ENCODE data around the gene BTBD16.
A peak's percentile ranks its signal among the peaks of the same experiment; 100 is the strongest.

The BTBD16 gene

DNA sequence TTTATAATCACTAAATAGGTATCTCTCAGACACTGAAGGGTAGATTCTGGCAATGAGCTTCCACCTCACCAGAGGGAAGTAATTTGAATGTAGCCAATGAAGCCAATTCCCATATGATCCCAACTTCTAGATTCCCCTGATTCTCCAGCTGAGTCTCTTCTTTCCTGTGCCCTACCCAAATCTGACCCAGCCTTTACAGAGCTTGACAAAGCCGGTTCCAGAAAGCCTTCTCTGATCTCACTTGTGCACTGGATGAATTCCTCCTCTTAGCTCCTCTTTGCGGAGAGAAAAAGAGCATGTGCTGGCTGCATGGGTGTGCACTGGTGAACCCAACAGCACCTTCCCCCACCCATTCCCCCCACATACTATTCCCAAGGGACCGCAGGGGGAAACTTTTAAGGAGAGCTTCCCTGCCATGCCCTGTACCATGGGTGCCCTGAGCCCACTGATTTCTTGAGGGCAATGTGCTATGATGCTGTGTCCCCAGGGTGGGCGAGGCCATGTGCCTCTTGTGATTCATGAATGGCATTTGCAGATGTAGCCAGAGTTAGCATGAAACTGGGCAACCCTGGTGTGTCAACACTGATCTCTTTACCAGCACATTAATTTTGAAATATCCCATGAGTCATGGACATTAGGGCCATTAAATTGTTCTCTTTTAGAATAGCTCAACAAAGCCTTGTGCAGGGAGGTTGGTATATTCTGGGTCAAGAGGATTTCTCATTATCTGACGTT, 53.0 kb downstream of the BTBD16 start:
- DNase-seq = no peak

DNA sequence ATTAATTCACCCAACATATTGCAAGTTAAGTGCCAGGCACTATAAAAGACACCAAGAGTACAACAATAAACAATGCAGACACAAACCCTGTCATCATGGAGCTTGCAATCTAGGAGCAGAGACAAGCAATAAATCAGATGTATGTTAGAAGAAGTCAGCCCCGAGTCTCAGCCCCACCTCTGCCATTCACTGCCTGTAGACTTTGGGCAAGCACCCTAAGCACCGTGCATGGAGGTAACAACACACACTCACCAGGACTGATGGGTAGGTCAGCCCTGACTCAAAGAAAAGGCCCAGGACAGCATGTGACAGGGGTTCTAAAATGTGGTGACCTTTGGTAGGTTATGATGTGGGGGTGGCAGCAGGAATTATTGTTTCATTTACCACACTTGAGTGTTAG, 54.1 kb downstream of the BTBD16 start:
- DNase-seq = no peak

DNA sequence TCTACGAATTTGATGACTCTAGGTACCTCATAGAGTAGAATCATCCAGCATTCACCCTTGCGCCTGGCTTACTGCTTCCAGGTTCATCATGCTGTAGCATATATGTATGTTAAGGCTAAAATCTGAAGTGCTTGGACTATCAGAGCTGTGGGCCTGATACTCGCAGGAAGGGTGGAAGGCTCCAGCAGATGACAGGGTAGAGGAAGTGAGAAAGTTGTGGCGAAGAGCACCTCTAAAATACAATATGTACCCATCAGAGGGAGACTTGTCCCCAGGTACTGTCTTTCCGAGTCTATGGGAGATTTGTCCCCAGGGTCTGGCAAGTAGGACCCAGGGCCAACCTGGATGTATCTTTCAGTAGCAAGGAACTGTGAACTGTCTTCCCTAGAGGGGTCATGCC, 55.3 kb downstream of the BTBD16 start:
- DNase-seq = no peak

DNA sequence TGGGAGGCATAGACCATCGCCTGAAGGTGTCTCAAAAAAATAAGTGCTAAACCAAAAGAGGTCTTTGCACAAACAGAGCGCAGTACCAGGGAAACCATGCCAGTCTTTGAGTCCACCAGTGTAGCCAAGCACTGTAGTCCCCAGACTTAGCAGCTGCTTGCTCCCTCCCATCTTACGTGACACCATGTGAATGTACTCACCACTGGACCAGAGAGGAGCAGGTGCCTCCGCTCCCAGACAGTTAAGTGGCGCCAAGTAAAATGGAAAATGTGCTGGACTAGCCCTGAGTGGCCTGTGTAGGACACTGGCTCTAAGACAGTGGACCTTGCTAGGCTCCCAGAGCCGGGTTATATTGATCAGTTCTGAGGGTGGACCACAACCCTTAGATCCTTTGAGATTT, 55.7 kb downstream of the BTBD16 start:
- no peak for DNase-seq

DNA sequence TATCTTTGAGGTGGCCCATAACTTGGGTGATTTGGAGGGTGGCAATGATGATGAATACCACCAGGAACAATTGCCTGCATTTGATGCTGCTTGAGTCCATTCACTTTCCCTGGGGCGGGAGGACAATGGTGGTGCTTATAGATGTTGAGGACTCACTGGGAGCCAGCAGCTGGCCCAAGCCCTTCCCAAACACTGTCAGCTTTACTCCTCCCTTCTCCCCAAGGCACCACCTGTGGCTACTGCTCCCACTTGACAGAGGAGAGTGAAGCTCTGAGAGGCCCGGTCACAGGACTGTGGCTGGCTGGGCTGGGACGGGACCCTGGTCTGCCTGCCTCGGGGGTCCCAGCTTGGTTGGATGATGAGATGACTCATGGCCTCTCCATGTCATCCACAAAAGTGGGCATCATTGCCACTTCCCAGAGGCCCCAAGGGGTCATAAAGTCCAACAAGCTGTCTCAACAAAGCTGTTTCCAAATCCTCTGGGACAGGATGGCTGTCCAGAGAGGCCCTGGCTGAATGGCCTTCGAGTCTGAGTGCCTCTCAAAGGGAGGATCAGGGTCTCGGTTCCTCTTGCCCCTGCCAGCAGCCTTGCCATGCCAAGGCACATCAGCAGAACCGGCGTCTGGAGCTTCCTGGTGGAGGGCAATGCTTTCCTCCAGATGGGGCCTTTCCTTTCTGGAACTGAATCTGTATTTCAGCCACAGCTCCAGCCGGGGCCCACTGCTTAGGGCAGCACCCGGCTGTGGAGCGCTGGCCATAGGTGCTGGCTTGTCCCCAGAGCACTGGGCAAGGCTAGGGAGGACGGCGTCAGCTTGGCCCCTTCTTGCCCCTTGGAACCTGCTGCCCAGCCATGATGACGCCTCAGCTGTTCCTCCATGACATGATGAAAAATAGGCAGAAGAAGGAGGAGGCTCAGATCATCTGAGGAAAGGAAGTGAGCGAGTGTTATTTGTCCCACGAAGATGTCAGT, 56.4 kb downstream of the BTBD16 start:
- no peak for DNase-seq

DNA sequence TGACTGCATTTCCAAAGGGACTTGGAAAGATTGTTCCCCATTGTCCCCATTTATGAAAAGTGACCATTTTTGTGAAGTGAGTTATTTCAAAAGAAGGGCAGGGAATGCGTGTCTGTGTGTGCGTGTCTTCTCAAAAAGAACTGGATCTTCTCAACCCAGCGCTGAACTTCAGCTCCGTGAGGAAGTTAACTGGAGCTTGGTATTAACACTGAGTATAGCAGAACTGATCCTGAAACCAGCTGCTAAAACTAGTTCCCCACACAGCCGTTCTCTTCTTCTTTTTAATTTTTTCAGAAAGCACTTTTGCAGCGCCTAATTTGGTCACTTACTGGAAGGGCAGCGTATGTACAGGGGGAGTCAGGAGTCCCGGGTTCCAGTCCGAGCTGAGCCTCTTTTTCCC, 57.6 kb downstream of the BTBD16 start:
- DNase-seq = no peak

DNA sequence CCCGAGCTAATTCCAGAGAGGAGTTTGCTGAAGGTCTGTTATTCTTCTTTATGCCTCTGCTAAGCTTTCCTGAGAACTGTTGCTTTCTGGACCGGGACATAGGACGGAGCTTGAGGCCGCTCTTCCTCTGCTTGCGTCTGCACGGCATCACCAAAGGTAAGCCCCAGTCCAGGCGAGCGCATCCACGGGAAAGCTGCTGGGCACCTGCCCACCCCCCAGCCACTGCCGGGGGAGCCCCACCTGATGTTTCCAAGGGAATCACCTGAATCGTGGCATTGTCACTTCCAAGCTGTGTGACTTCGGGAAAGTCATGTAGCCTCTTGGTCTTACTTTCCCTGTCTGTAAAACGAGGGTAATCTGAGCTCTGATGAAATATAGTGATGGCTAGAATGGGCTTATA, 58.3 kb downstream of the BTBD16 start:
- no peak for DNase-seq

DNA sequence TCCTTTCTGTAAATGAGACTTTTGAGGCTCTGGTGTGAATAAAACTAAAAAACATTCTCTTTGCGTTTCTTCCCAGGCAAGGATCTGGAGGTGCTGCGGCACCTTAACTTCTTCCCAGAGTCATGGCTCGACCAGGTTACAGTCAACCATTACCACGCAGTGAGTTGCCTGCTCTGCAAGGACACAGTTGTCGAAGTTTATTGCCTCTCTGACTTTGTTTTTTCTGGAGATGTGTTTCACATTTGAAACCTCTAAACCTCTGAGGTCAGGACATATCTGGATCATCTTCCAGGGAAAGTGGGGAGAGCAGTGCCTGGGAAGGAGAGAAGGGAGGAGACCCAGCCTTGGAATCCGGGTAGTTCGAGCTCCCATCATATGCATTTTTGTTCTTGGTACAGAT, 60.0 kb downstream of the BTBD16 start:
- no peak for DNase-seq

DNA sequence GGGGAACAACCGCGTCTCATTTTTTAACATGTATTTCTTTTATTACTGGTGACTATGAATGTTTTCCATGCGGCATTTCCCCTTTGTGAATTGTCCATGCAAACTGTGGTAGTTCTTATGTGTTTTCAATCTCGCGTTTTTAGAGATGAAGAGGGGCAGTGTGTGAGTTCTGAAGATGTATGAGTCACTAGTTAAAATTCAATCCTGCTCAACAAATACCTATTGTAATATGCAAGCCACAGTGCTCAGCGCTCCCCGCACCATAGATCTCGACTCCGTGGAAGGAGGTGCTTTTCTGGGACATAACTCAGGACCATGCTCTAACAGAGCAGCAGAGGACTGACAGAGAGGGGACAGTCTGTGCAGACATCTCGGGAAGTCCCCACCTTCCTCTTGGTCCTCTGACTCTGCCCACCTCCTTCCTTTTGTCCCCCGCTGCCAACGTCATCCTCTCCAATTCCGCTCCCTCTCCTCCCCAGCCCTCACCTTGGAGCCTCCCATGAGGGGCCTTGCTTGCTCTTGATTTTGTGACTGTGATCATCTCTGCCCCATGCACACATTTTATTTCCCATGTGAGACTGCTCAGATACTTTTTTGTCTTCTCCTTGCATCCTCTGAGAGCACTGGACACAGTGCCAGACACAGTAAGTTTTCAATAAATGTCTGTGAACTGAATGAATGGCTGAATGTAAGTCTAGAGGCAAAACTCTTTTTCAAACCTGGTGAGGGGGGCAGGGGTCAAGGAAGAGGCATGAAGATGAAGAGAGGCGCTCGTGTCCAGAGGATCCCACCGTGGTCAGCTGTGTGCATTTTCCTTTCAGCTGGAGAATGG, 60.7 kb downstream of the BTBD16 start:
- DNase-seq = no peak

DNA sequence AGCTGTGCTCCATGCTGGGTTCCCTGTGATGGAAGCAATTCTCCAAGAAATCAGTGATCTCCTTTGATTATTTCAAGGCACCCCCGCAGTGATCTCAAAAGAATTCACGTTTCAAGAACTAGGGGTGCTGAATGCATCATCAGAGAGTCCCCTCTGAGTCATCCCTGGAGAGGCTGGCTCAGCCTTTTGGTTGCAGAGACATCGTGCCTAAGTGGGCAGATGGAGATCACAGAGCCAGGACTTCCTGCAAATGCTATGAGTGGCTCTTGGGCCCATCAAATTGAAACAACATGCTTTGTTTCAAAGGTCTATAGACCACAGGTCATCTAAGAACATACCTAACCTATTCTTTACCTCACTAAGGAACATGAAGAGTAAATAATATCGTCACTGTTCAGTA, 61.9 kb downstream of the BTBD16 start:
- no peak for DNase-seq

DNA sequence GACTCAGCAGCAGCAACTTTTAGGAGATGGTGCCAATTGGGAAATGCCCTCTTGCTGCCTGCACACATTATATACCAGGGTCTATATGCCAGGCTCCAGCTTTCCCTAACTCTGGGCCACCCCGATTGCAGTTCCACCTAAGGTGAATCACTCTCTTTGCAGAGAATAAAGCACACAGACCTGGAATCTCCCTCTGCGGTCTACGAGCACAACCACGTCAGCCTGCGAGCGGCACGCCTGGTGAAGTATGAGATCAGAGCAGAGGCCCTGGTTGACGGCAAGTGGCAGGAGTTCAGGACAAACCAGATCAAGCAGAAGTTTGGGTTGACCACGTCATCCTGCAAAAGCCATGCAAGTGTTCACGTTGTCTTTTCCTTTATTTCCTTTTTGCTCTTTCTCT, 65.2 kb downstream of the BTBD16 start:
- no peak for DNase-seq

DNA sequence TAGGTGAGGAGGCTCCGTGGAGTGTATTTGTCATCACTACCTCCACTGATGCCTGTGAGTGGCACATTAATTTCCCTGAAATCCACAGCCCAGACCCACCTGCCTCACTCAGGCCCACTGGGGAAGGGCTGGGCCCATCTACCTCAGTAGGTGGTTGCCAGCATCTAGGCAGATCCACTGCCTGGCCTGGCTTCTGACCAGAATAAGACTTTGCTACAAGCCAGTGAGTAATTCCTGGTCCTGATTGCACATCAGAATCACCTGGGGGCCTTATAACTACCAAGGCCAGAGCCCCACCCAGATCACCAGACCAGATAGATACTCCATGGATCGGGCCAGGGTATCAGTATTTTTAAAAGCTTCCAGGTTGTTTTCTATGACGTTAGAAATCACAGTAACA, 65.9 kb downstream of the BTBD16 start:
- no peak for DNase-seq

DNA sequence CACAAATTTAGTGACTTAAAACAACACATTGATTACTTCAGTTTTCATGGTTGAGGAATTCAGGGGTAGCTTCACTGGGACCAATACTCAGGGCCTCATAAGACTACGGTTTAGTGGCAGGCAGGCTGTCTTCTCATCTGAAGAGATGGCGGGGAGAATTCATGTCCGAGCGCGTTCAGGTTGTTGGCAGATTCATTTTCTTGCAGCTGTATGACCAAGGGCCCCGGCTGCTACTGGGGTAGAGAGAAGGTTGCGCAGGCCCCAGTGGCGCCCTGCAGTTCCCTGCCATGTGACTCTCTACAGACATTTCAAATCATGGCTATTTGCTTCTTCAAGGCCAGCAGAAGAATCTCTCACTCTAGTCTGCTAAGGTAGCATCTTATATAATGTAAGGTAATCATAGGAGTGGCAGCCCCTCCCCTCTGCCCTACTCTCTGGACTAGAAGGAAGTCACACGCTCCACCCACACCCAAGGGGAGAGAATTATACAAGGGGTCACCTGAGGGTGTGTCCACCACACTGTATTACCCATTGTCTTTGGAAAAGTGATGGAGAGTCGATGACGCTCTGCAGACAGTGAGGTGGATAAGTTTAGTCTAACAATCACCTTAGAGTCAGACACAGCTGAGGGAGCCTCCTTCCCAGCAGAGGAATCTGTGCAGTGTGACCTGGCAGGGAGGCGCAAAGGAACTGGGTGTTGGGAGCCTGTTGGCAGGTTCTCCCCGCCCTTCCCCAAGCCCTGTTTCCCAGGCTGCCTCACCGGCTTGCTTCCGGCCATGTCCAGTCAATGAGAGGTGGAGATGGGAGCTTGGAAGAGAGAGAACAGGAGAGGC, 67.7 kb downstream of the BTBD16 start:
- DNase-seq = no peak

DNA sequence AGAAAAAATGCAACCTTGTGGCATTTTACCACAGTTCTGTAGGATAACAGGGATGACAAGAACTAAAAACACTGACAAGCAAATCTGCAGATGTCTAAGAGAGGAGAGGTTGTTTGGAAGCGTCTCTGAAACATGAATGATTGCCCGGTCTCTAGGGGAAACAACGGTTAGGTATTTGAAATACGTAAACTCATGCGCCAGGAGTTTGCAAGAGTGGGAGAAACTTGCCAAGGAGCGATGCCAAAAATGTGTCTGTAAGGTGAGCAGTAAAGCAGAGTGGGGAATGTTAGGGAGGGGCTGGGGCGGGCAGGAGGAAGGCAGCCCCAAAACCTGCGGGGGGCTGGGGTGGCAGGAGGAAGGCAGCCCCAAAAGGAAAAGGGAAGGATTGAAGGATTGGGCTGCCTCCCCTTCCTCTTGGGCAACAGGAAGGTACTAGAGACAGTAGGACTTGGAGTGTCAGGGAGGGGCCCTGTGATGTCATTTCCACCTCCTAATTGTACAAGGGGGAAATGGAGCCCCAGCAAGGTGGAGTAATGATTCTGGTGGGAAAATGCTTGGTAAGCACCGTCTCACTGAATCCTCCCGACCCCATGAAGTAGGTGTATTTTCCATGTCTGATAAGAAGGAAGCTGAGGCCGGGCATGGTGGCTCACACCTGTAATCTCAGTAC, 70.2 kb downstream of the BTBD16 start:
- no peak for DNase-seq

DNA sequence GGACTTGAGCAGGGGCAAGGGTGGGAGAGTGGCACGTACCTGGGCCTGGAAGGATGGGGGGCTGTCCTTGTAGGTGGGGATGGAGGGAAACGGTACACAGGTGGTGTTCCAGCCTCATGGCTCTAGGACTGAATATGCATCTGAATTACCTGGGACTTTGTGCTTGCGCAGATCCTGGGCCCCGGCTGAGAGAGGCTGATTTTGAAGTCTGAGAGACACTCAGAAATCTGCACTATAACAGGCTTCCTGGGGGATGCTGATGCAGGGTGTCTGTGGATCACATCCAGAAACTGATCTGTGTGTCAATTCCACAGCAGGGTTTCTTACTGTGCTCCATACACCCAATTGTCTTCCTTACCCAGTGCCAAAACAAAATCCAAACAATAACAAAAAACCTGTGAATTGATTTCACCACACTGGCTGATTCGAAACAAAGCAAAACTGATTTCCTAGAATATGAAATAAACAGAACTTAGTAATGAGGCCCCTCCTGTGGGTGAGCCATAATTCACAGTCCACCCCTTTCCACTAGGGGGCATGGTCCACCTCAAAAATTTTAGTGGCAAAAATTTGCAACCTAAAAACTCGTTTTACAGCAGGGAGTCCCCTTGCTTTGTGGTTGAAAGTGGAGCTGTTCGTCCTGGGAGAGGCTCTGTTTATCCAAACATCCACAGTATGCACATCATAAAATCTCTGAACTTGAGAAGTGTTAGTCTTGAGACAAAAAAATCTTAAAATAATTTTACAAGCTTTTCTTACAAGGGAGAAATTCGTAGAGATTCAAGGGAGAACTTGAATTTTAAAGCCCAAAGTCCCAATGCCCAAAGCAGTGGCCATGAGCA, 71.4 kb downstream of the BTBD16 start:
- DNase-seq = peak in 1 of 2 experiments; percentile 25

DNA sequence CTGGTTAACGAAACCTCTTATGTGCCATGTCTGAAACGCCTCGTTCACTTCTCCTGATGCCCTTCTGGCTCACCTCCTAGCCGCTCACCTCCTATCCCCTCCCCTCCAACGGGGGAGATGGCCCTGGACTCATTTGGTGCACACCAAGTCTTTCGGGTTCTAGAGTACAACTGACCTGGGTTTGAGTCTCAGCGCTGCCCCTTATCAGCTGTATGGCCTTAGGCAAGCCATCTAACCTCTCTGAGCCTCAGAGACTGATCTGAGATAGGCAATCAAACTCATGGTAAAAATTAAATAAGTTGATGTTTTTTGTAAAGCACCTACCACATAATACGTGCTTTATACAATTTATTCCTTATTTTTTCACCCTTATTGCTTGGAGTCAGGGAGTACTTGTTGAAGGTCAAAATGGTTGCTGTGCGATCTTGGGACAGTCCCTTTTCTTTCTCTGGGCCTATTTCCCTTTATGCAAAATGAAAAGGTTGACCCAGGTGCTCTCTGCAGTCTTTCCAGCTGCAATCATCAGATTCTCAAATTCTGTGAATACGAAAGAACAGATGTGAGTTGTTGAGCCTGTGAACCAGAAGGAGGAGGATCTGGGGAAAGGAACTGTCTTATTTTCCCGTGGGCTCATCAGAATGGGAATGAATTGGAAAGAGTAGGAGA, 72.2 kb downstream of the BTBD16 start:
- DNase-seq = no peak

DNA sequence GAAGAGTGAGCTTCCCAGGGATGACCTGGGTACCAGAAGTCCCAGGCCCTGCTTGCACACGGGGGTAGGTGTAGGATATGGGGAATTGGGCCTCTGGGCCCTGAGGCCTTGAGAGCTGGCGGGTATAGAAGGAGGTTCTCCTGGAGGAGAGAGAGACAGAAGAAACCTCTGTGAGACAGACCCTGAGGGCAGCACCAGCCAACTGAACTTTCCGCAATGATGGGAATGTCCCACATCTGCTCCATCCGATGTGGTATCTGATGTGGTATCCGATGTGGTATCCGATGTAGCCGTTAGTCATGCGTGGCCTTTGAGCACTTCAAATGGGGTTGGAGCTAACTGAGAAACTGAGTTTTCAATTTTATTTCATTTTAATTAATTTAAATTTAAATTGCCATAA, 72.8 kb downstream of the BTBD16 start:
- DNase-seq = no peak

DNA sequence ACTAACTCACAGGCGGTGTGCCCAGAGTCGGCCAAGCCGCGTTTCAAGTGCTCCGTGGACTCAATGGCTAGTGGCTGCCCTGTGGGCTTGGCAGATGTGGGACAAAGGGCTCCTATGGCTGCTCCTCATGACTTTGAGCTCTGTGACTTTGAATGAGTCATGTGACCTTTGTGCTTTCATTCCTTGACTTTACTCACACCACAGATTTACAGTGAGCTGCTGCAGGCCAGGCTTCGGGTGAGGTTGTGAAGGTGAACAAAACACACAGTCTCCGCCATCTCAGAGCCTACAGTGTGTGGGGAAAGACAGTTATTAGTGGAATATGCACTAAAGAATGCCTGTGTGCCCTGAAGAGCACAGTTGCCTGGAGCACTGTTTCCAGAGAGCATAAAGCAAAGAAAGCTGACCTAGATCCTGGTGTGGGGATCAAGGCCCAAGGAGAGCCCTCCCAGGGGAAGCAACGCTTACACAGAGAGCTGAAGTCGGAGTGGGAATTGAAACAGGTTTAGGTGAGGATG, 73.7 kb downstream of the BTBD16 start:
- DNase-seq = no peak

DNA sequence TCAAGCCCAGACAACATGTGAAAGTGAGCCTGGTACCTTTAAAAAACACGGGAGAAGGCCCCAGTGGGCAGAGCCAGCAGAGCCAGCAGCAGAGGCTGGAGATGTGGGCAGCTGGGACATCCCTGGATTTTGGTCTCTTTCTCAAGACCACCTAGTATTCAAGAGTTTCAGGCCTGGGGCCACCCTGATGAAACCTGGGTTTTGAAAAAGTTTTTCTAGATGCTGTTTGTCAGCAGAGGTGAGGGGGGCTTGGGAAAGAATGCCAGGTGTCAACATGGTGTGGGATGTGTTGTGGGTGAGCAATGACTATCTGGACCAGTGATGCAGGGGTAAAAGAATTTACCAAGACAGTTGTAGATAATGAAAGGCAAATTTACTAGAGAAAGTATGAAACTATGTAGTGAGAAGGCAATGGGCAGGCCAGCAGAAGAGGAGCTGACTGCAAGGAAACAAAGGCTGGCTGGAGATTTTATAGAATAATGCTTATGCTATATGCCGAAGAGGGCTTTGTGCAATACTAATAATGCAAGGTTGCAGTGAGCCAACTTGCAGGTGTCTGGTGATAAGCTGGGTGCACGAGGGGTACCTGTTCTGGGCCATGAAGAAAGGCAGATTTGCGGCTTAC, 75.3 kb downstream of the BTBD16 start:
- no peak for DNase-seq

Data from AML-193 (cell line).